Thymus (tissue), 11 donors: ENCODE results near the gene RBM8A. TPM values are rescaled to one million over a fixed set of nuclear protein-coding genes. Genes with fewer than 3 reads are reported as not detected.
"Not testable (repeated sequence)": the region's sequence is repeated elsewhere in the genome, so short reads cannot be mapped to it uniquely, and the experiment has no call there.

ENCODE experiments used
- DNase-seq, 9 donors: peaks; one replicate each; pipeline ENCODE4 v3.0.0-alpha.2; 2013; ENCODE audit warnings: low spot score in 9 of 9, low read depth in 6 of 9, missing footprints in 1 of 9
- H3K27ac ChIP-seq, 2 donors: one replicate each; pipeline ENCODE4 v1.5.1; 2013; ENCODE audit warnings: control low read depth in 1 of 2, low read depth in 1 of 2, low read length in 1 of 2, mild to moderate bottlenecking in 1 of 2, moderate library complexity in 1 of 2
- H3K27me3 ChIP-seq, 2 donors: one replicate each; pipeline ENCODE4 v1.5.1; 2013; ENCODE audit warnings: low read length in 1 of 2; ENCODE audit not compliant: control insufficient read depth in 2 of 2, insufficient read depth in 1 of 2
- H3K36me3 ChIP-seq, 2 donors: one replicate each; pipeline ENCODE4 v1.5.1; 2013; ENCODE audit warnings: low read length in 1 of 2, mild to moderate bottlenecking in 1 of 2, moderate library complexity in 1 of 2; ENCODE audit not compliant: control insufficient read depth in 2 of 2, insufficient read depth in 2 of 2
- H3K4me1 ChIP-seq, 2 donors: one replicate each; pipeline ENCODE4 v1.5.1; 2013; ENCODE audit warnings: low read length in 2 of 2; ENCODE audit not compliant: control insufficient read depth in 2 of 2, insufficient read depth in 2 of 2
- H3K4me3 ChIP-seq, 2 donors: one replicate each; pipeline ENCODE4 v1.5.1; 2013; ENCODE audit warnings: low read length in 2 of 2, control low read depth in 1 of 2, mild to moderate bottlenecking in 1 of 2
- H3K9me3 ChIP-seq, 2 donors: one replicate each; pipeline ENCODE4 v1.5.1; 2013; ENCODE audit warnings: low read length in 1 of 2, mild to moderate bottlenecking in 1 of 2; ENCODE audit not compliant: control insufficient read depth in 2 of 2, insufficient read depth in 1 of 2
- WGBS: extraction: QIAGEN DNeasy Blood & Tissue Kit; methylation state at CpG from one replicate; pipeline ENCODE4 v1.1.7; 2013; 5-methylcytosine and 5-hydroxymethylcytosine counted together
- polyA plus RNA-seq: library from polyadenylated mRNA; stranded (reverse); fragments of 200-250 nt; gene quantifications from one replicate; pipeline ENCODE4 v1.2.3, GENCODE V29; 2013
- total RNA-seq: library from RNA; stranded (reverse); fragments of 120-200 nt; gene quantifications from one replicate; pipeline ENCODE4 v1.2.4, GENCODE V29; 2013
- donor health status: healthy.

RBM8A gene
- total and polyA plus RNA-seq, 2 donors: 112 to 225 TPM

GRCh38 chr1:145932522-145933009 is 5.3 kb upstream of the RBM8A start:
- not testable (repeated sequence) for H3K9me3 ChIP-seq, H3K4me3 ChIP-seq, H3K4me1 ChIP-seq, H3K27me3 ChIP-seq
- WGBS: 4% methylated on average over 9 of the region's 9 CpGs
- peak overlapping the region in 1 of 2 donors; percentile 47 for H3K27ac ChIP-seq
- peaks cover 11 to 27% of the 10 kb centered on the region in 2 donors for H3K36me3 ChIP-seq
- peak in 1 of 9 donors; percentile 52 for DNase-seq

GRCh38 chr1:145927916-145928643 is 796 bp upstream of the RBM8A start:
- Histone ChIP-seq H3K27ac (peak overlapping the region; percentile 97 to 99), H3K4me1 (peaks cover 4 to 17% of the 10 kb centered on the region in 2 donors)
- DNase-seq: peak in 1 of 9 donors; percentile 20

GRCh38 chr1:145926686-145927062 is 610 bp downstream of the RBM8A start:
- Histone ChIP-seq H3K27ac (peak overlapping the region; percentile 97 to 99), H3K4me3 (peak overlapping the region; percentile 88 to 93), H3K27me3 (no peaks in the 10 kb centered on the region), H3K9me3 (no peaks in the 10 kb centered on the region), H3K4me1 (peaks cover 4 to 14% of the 10 kb centered on the region in 2 donors), H3K36me3 (peaks cover 10 to 15% of the 10 kb centered on the region in 2 donors)
- peak in 1 of 9 donors; percentile 36 for DNase-seq
- WGBS: 14% methylated on average over 19 of the region's 19 CpGs

More at GRCh38 chr1:145927916-145928643, 796 bp upstream of the RBM8A start:
- Histone ChIP-seq H3K9me3 (no peaks in the 10 kb centered on the region), H3K4me3 (peak overlapping the region; percentile 88 to 93), H3K36me3 (peaks cover 10 to 16% of the 10 kb centered on the region in 2 donors), H3K27me3 (no peaks in the 10 kb centered on the region)
- WGBS: 71% methylated on average over 20 of the region's 20 CpGs

- Histone ChIP-seq H3K4me1 (peaks cover 16 to 30% of the 10 kb centered on the region in 2 donors), H3K9me3 (no peaks in the 10 kb centered on the region), H3K27ac (no peak overlapping the region), H3K36me3 (peaks cover 10 to 14% of the 10 kb centered on the region in 2 donors), H3K27me3 (no peaks in the 10 kb centered on the region), H3K4me3 (no peak overlapping the region)
- WGBS: 95% methylated on average over 2 of the region's 2 CpGs
- no peak for DNase-seq
Observed at GRCh38 chr1:145922266-145922665, 5.0 kb downstream of the RBM8A start.

GRCh38 chr1:145920297-145920696 is 7.0 kb downstream of the RBM8A start:
- DNase-seq, H3K4me3 ChIP-seq, H3K27ac ChIP-seq, H3K9me3 ChIP-seq, H3K27me3 ChIP-seq: not testable (repeated sequence)
- Histone ChIP-seq H3K36me3 (peaks cover 4 to 14% of the 10 kb centered on the region in 2 donors), H3K4me1 (peaks cover 12 to 21% of the 10 kb centered on the region in 2 donors)
- 99% methylated on average over 2 of the region's 4 CpGs for WGBS

GRCh38 chr1:145918992-145919939 is 8.0 kb downstream of the RBM8A start:
- H3K9me3 ChIP-seq: no peaks in the 10 kb centered on the region
- WGBS: 19% methylated on average over 33 of the region's 33 CpGs
- peak overlapping the region; percentile 93 to 95 for H3K4me3 ChIP-seq
- peaks cover 12 to 21% of the 10 kb centered on the region in 2 donors for H3K4me1 ChIP-seq
- H3K27me3 ChIP-seq: no peaks in the 10 kb centered on the region
- peak overlapping the region; percentile 96 to 99 for H3K27ac ChIP-seq
- peak in 1 of 9 donors; percentile 15 for DNase-seq
- peaks cover 4 to 24% of the 10 kb centered on the region in 2 donors for H3K36me3 ChIP-seq

GRCh38 chr1:145918144-145918991 is 8.9 kb downstream of the RBM8A start, which contains the start of gene PEX11B:
PEX11B (minus strand) TSS chr1:145918717; CDS start chr1:145918688, 29 bp downstream.
- H3K4me1 ChIP-seq: peaks cover 12 to 21% of the 10 kb centered on the region in 2 donors

GRCh38 chr1:145917595-145917994 is 9.7 kb downstream of the RBM8A start:
- Histone ChIP-seq H3K4me3 (peak overlapping the region; percentile 93 to 95), H3K27me3 (no peaks in the 10 kb centered on the region), H3K9me3 (no peaks in the 10 kb centered on the region), H3K27ac (no peak overlapping the region), H3K36me3 (peaks cover 0 to 19% of the 10 kb centered on the region in 2 donors), H3K4me1 (peaks cover 12 to 21% of the 10 kb centered on the region in 2 donors)
- WGBS: 95% methylated on average over 5 of the region's 5 CpGs
- no peak for DNase-seq

More at GRCh38 chr1:145918144-145918991, 8.9 kb downstream of the RBM8A start, which contains the start of gene PEX11B:
- peaks cover 0 to 22% of the 10 kb centered on the region in 2 donors for H3K36me3 ChIP-seq
- peak within 1 kb of the TSS; percentile 96 to 99 for H3K27ac ChIP-seq
- peak; percentile 86 to 97 (median 92) for DNase-seq
- no peaks in the 10 kb centered on the region for H3K27me3 ChIP-seq
- under 1% methylated on average over 51 of the region's 51 CpGs for WGBS
- peak within 1 kb of the TSS; percentile 93 to 95 for H3K4me3 ChIP-seq
- no peaks in the 10 kb centered on the region for H3K9me3 ChIP-seq
